ENCODE results near the gene HSD17B10. TPM values are rescaled to one million over a fixed set of nuclear protein-coding genes. Genes with fewer than 3 reads are reported as not detected.

The HSD17B10 gene
- polyA plus RNA-seq (140 to 159 TPM (median 141 TPM) in 3 replicates), polyA minus RNA-seq (94.9 to 130 TPM (median 129 TPM) in 3 replicates)
- polyA plus RNA-seq (2011; ENCODE audit: low read depth): 19.3 TPM
- 131 and 175 TPM in 2 replicates for polyA plus RNA-seq (2011; cell fraction: cytosol; rRNA removed)
- 113 and 116 TPM in 2 replicates for polyA plus RNA-seq (2011; cell fraction: nucleus; rRNA removed)
- 71.4 and 138 TPM in 2 replicates for polyA plus RNA-seq (2012; ENCODE audit: low replicate concordance)
- polyA minus RNA-seq (2011; cell fraction: cytosol; rRNA and poly(A)+ RNA removed): 85.4 TPM
- polyA minus RNA-seq (2011; cell fraction: nucleus; rRNA and poly(A)+ RNA removed): 27.7 and 28.0 TPM in 2 replicates

DNA sequence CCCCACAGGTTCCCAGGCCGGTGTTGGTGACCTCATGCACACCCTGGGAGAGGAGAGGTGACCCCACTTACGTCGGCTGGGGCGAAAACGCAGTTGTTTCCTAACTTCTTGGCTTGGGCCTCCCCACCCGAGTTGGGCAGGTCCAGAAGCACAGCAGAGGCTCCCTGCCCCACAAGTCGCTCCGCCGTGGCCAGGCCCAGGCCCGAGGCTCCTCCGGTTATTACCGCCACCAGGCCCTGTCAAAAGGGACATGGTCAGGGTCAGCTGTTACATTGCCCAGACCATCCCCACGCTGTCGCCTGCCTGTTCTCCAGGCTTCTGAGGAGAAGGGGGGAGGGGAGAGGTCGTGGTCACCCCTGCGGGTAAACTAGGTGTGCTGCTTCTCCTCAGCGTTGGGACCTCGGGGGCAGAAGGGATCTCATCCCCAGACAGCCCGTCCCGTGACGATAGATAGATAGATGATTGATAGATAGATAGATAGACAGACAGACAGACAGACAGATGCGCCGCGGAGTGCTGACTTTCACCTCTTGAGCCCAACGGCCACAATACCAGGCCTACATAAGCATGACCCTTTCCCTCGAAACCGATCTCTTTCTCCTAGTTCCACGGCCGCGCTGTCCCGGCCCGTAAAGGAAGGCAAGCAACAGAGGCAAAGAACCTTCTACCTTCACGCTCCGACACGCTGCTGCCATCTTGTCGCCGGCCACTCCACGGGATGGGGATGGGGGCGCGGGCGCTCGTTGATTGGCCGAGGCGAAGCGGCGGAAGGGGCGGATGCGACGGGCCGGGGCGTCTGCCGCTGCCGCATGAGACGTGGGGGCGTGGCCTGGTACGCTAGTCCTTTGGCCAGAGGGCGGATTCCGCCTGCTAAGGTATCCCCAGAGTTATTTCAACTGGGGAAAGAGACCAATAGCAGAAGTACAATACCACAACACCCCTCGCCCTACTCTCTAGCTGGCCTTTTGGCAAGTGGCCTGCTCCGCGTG, at the start of gene HSD17B10:
Gene HSD17B10 (minus strand): TSS at position 720 of the 989 bp plus-strand sequence. CDS start 25 bp downstream, at position 695.
- FAIRE-seq: no peak

DNA sequence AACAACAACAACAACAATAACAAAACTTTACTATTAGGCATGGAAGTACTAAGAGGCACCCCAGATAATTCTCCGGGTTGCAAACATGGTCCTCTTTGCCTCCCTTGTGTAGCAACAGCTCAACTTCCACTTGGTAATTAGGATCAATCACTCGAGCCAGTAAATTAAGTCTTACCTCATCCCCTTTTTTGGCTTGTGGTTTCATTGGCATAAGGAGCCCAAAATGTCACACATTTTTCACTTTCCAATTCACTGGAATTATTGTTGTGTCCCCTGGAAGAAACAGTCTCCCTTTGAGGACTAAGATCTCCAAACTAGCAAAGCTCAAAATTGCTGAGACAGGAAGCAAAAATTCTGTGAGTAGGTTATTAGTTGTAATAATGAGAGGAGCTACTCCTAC, 49.2 kb upstream of the HSD17B10 start:
- Histone ChIP-seq H3K27ac (ENCODE audit: control insufficient read depth, insufficient read depth, low read length) (no peak overlapping the region), H3K79me2 (ENCODE audit: control insufficient read depth, insufficient read depth, low read length) (no peaks in the 10 kb centered on the region), H3K36me3 (ENCODE audit: control insufficient read depth in 2 of 2, extremely low read depth in 1 of 2, insufficient read depth in 2 of 2, low read length in 2 of 2) (no peaks in the 10 kb centered on the region), H2AFZ (ENCODE audit: control insufficient read depth, low read length) (no peak overlapping the region), H3K4me1 (ENCODE audit: control insufficient read depth, extremely low read depth, insufficient read depth, low read length) (peaks cover 7% of the 10 kb centered on the region), H3K4me2 (ENCODE audit: control insufficient read depth, extremely low read depth, insufficient read depth, low read depth, low read length) (no peak overlapping the region), H3K9me3 (ENCODE audit: control insufficient read depth, low read depth, low read length) (no peaks in the 10 kb centered on the region), H3K4me3 (ENCODE audit: control insufficient read depth in 2 of 3, extremely low read depth in 1 of 3, insufficient read depth in 2 of 3, low read depth in 1 of 3, low read length in 3 of 3) (no peak overlapping the region), H3K27me3 (ENCODE audit: control insufficient read depth, extremely low read depth, insufficient read depth, low read length) (no peaks in the 10 kb centered on the region), H3K9ac (ENCODE audit: control insufficient read depth, extremely low read depth, insufficient read depth, low read length) (no peak overlapping the region), H3K9me1 (ENCODE audit: control insufficient read depth, extremely low read depth, insufficient read depth, low read length) (no peaks in the 10 kb centered on the region), H4K20me1 (ENCODE audit: control insufficient read depth, extremely low read depth, insufficient read depth, low read length) (no peaks in the 10 kb centered on the region)
- no peak for TF ChIP-seq EZH2 (IDR thresholded peaks at IDR 0.05; ENCODE audit: low read length)
- TF ChIP-seq, protein P1, sequence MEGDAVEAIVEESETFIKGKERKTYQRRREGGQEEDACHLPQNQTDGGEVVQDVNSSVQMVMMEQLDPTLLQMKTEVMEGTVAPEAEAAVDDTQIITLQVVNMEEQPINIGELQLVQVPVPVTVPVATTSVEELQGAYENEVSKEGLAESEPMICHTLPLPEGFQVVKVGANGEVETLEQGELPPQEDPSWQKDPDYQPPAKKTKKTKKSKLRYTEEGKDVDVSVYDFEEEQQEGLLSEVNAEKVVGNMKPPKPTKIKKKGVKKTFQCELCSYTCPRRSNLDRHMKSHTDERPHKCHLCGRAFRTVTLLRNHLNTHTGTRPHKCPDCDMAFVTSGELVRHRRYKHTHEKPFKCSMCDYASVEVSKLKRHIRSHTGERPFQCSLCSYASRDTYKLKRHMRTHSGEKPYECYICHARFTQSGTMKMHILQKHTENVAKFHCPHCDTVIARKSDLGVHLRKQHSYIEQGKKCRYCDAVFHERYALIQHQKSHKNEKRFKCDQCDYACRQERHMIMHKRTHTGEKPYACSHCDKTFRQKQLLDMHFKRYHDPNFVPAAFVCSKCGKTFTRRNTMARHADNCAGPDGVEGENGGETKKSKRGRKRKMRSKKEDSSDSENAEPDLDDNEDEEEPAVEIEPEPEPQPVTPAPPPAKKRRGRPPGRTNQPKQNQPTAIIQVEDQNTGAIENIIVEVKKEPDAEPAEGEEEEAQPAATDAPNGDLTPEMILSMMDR (optimal IDR thresholded peaks at IDR 0.05 in 1 of 3, IDR thresholded peaks at IDR 0.05 in 1 of 3, conservative IDR thresholded peaks at IDR 0.05 in 1 of 3; ENCODE audit: extremely low read depth in 1 of 3, insufficient read depth in 2 of 3, low read length in 3 of 3): no peak
- FAIRE-seq (no peak), DNase-seq (ENCODE audit: low read depth, low spot score) (no peak)
- dilution Hi-C loops (cut with MboI; ENCODE audit: extremely low pct_ligation_motif_present, low sequenced_read_pairs): no loop called here

More for the DNA sequence above, at the start of gene HSD17B10:
- Histone ChIP-seq H3K4me1 (ENCODE audit: control insufficient read depth, extremely low read depth, insufficient read depth, low read length) (peaks cover 4% of the 10 kb centered on the region), H3K79me2 (ENCODE audit: control insufficient read depth, insufficient read depth, low read length) (peaks cover 9% of the 10 kb centered on the region), H3K9ac (ENCODE audit: control insufficient read depth, extremely low read depth, insufficient read depth, low read length) (peak within 1 kb of the TSS; percentile 79), H3K27ac (ENCODE audit: control insufficient read depth, insufficient read depth, low read length) (peak within 1 kb of the TSS; percentile 58), H3K9me1 (ENCODE audit: control insufficient read depth, extremely low read depth, insufficient read depth, low read length) (no peaks in the 10 kb centered on the region), H3K4me3 (ENCODE audit: control insufficient read depth in 2 of 3, extremely low read depth in 1 of 3, insufficient read depth in 2 of 3, low read depth in 1 of 3, low read length in 3 of 3) (peak within 1 kb of the TSS; percentile 54 to 75 (median 74)), H3K9me3 (ENCODE audit: control insufficient read depth, low read depth, low read length) (no peaks in the 10 kb centered on the region), H4K20me1 (ENCODE audit: control insufficient read depth, extremely low read depth, insufficient read depth, low read length) (no peaks in the 10 kb centered on the region), H3K4me2 (ENCODE audit: control insufficient read depth, extremely low read depth, insufficient read depth, low read depth, low read length) (peak within 1 kb of the TSS; percentile 86), H3K36me3 (ENCODE audit: control insufficient read depth in 2 of 2, extremely low read depth in 1 of 2, insufficient read depth in 2 of 2, low read length in 2 of 2) (peaks cover 6 to 8% of the 10 kb centered on the region in 2 experiments), H2AFZ (ENCODE audit: control insufficient read depth, low read length) (peak within 1 kb of the TSS; percentile 73), H3K27me3 (ENCODE audit: control insufficient read depth, extremely low read depth, insufficient read depth, low read length) (no peaks in the 10 kb centered on the region)
- DNase-seq (ENCODE audit: low read depth, low spot score): no peak
- dilution Hi-C loops (cut with MboI; ENCODE audit: extremely low pct_ligation_motif_present, low sequenced_read_pairs): no loop called here
- TF ChIP-seq, protein P1 (optimal IDR thresholded peaks at IDR 0.05 in 1 of 3, IDR thresholded peaks at IDR 0.05 in 1 of 3, conservative IDR thresholded peaks at IDR 0.05 in 1 of 3; ENCODE audit: extremely low read depth in 1 of 3, insufficient read depth in 2 of 3, low read length in 3 of 3): no peak
- TF ChIP-seq EZH2 (IDR thresholded peaks at IDR 0.05; ENCODE audit: low read length): no peak
